ENCODE measurements around the gene NAT8L. TPM values are rescaled to one million over a fixed set of nuclear protein-coding genes. Genes with fewer than 3 reads are reported as not detected.

The NAT8L gene
- total RNA-seq, 4 donors from 2014 or later: 0.27 to 1.2 TPM; not detected in 2

GRCh38 chr4:2096073-2096609 is 37.0 kb downstream of the NAT8L start:
- Histone ChIP-seq H3K36me3 (no peaks in the 10 kb centered on the region), H3K4me1 (no peaks in the 10 kb centered on the region), H3K27me3 (no peaks in the 10 kb centered on the region), H3K9me3 (no peaks in the 10 kb centered on the region), H3K4me3 (no peak overlapping the region), H3K27ac (no peak overlapping the region)
- DNase-seq: no peak
- intact Hi-C loops (cut with DNase I; ENCODE audit: low total_unique reads): no loop called here
- TF ChIP-seq POLR2A (IDR thresholded peaks at IDR 0.05): no peak
- TF ChIP-seq CTCF (IDR thresholded peaks at IDR 0.05): no peak

- Histone ChIP-seq H3K27me3 (no peaks in the 10 kb centered on the region), H3K9me3 (peaks cover 0 to 15% of the 10 kb centered on the region in 2 donors), H3K4me3 (no peak overlapping the region), H3K27ac (no peak overlapping the region), H3K4me1 (no peaks in the 10 kb centered on the region), H3K36me3 (no peaks in the 10 kb centered on the region)
- DNase-seq: no peak
- intact Hi-C loops (cut with DNase I; ENCODE audit: low total_unique reads): no loop called here
- TF ChIP-seq POLR2A (IDR thresholded peaks at IDR 0.05) (no peak), CTCF (IDR thresholded peaks at IDR 0.05) (no peak)
Measured at GRCh38 chr4:2101346-2102044, 42.4 kb downstream of the NAT8L start.

DNA sequence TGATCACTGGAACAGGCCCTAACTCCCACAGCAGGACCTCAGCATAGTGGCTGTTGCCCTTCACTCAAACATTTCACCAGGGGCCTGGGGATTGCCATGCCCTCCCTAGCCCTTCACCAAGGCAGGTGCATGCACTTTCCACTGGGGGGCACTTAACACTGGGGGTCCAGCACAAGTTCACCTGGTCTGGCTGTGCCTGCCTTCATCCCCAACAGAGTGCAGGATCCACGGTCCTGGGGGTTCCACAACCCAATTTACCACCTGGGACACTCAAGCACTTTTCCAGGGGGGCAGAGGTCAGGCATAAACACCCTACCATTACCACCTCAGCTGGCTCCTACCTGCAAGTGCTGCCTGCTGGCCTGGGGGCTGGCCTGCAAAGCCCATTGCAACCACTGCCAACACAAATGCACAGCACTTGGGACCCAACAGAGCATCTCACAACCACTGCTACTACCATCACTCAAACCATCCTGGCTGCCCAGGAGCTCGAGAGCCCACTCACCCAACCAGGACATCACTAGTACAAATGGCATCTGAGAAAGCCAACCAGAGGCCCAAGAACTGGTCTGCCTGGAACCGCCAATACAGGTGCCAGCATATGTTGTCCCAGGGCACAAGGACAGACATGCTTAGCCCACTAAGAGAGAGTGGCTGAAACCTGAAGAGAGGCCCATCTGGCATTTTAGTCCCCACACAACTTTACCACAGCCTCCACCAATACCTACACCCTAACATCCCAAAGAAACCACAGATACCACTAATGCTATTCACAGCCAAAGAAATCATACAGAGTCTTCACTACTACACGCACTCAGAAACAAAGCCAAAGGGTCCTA is 43.1 kb downstream of the NAT8L start:
- no peaks in the 10 kb centered on the region for H3K27me3 ChIP-seq
- H3K36me3 ChIP-seq: no peaks in the 10 kb centered on the region
- H3K9me3 ChIP-seq: peaks cover 0 to 15% of the 10 kb centered on the region in 2 donors
- H3K27ac ChIP-seq: no peak overlapping the region
- intact Hi-C loops (cut with DNase I; ENCODE audit: low total_unique reads): no loop called here
- DNase-seq: no peak
- TF ChIP-seq CTCF (IDR thresholded peaks at IDR 0.05): no peak
- no peak for TF ChIP-seq POLR2A (IDR thresholded peaks at IDR 0.05)
- no peaks in the 10 kb centered on the region for H3K4me1 ChIP-seq
- H3K4me3 ChIP-seq: no peak overlapping the region

GRCh38 chr4:2103127-2103842 is 44.2 kb downstream of the NAT8L start:
- Histone ChIP-seq H3K4me1 (no peaks in the 10 kb centered on the region), H3K9me3 (peaks cover 0 to 15% of the 10 kb centered on the region in 2 donors), H3K4me3 (no peak overlapping the region), H3K27ac (no peak overlapping the region), H3K36me3 (no peaks in the 10 kb centered on the region), H3K27me3 (no peaks in the 10 kb centered on the region)
- no peak for TF ChIP-seq CTCF (IDR thresholded peaks at IDR 0.05)
- no peak for TF ChIP-seq POLR2A (IDR thresholded peaks at IDR 0.05)
- no peak for DNase-seq
- intact Hi-C loops (cut with DNase I; ENCODE audit: low total_unique reads): no loop called here
